Measurements from ENCODE around the gene MAP3K20. TPM values are rescaled to one million over a fixed set of nuclear protein-coding genes. Genes with fewer than 3 reads are reported as not detected.
A peak's percentile ranks its signal among the peaks of the same experiment; 100 is the strongest.

Gene MAP3K20
- total and polyA plus RNA-seq, 2 of the 8 experiments (the other 6 are each of a cell fraction or from before 2014, with no cell fraction given): 3.1 to 11.1 TPM

GRCh38 chr2:173264603-173265366 is 189.1 kb downstream of the MAP3K20 start:
- DNase-seq (ENCODE audit: low read depth in 1 of 2, low spot score in 2 of 2) (no peak), FAIRE-seq (no peak)
- 0 out of 2 replicates have a peak overlapping the region, but pooled peaks have one; percentile 6 for H2BK15ac ChIP-seq (ENCODE audit: low read length)
- H3K9me3 ChIP-seq (ENCODE audit: insufficient read depth in 2 of 2, low read depth in 1 of 2, low read length in 1 of 2): no peaks in the 10 kb centered on the region
- no peaks in the 10 kb centered on the region; a peak in 1 of 8 replicates for H3K36me3 ChIP-seq (ENCODE audit: control insufficient read depth in 2 of 4, insufficient read depth in 4 of 4, low read length in 3 of 4)
- peak overlapping the region; percentile 27; the same call in 1 of the 2 replicates for H2AFZ ChIP-seq (ENCODE audit: low read length)
- no peak overlapping the region for H3K23ac ChIP-seq (ENCODE audit: insufficient read length)
- peak overlapping the region; percentile 75; the same call in 1 of the 2 replicates for H2BK12ac ChIP-seq (ENCODE audit: low read depth, low read length)
- H3K4me3 ChIP-seq (ENCODE audit: extremely low read depth in 1 of 4, insufficient read depth in 2 of 4, low read depth in 3 of 4, low read length in 4 of 4): no peak overlapping the region
- H4K8ac ChIP-seq (ENCODE audit: extremely low read depth, insufficient read depth, low read length): no peak overlapping the region
- 0 out of 2 replicates have a peak overlapping the region, but pooled peaks have one; percentile 91 for H2AK5ac ChIP-seq (ENCODE audit: low read depth, low read length)
- no peak overlapping the region for H3K4ac ChIP-seq (replicated peaks; ENCODE audit: insufficient read length, low read depth, low read length)
- ChIA-PET POLR2A (ENCODE audit: partially characterized antibody) (interaction anchor here (1.2 kb wide), 1 partner anchor 88 kb away, joined by 3 read pairs; no protein-coding TSS in a partner anchor), CTCF (ENCODE audit: partially characterized antibody) (interaction anchor here (0.8 to 1.4 kb wide), 3 partner anchors 15 to 236 kb away, joined by 3 read pairs; no protein-coding TSS in a partner anchor)
- no peaks in the 10 kb centered on the region for H4K20me1 ChIP-seq (replicated peaks in 1 of 2; ENCODE audit: control insufficient read depth in 1 of 2, insufficient read depth in 2 of 2, low read length in 2 of 2)
- H3K23me2 ChIP-seq (ENCODE audit: low read depth, low read length): no peaks in the 10 kb centered on the region
- H2BK5ac ChIP-seq (ENCODE audit: low read depth, low read length): peak overlapping the region; percentile 94; the same call in 1 of the 2 replicates
- H3K56ac ChIP-seq (replicated peaks; ENCODE audit: insufficient read length, low read depth, low read length): no peak overlapping the region
- H2BK120ac ChIP-seq (replicated peaks; ENCODE audit: low read depth, low read length): no peak overlapping the region
- H3K79me1 ChIP-seq (ENCODE audit: low read depth, low read length): no peaks in the 10 kb centered on the region
- H3K18ac ChIP-seq (ENCODE audit: extremely low read depth, low read length): peak overlapping the region; percentile 33; the same call in 1 of the 2 replicates
- WGBS, 2 experiments (ENCODE audit: extremely low coverage in 1 of 2, insufficient coverage in 1 of 2, insufficient read length in 1 of 2, insufficient replicate concordance in 2 of 2, low coverage in 1 of 2, low lambda C conversion rate in 2 of 2, missing lambda C conversion rate in 1 of 2): 64% methylated on average over 14 of the region's 14 CpGs; no CpG with 5 or more reads in 1 of the 2 experiments
- peak overlapping the region; percentile 93 for H4K91ac ChIP-seq (replicated peaks; ENCODE audit: insufficient read length, low read length)
- H3K4me2 ChIP-seq (ENCODE audit: insufficient read depth in 1 of 2, low read depth in 2 of 2, low read length in 2 of 2): peak overlapping the region; percentile 15 to 22; a peak in 2 of 4 replicates
- no peak overlapping the region for H3K9ac ChIP-seq (replicated peaks in 1 of 4; ENCODE audit: extremely low read depth in 1 of 4, low read depth in 3 of 4, low read length in 3 of 4)
- peak overlapping the region; percentile 57; the same call in 1 of the 2 replicates for H2BK20ac ChIP-seq (ENCODE audit: low read length)
- no peaks in the 10 kb centered on the region for H3K27me3 ChIP-seq (replicated peaks in 1 of 4; ENCODE audit: control insufficient read depth in 3 of 4, extremely low read depth in 1 of 4, insufficient read depth in 3 of 4, low read length in 3 of 4)
- no peaks in the 10 kb centered on the region for H3K79me2 ChIP-seq (ENCODE audit: control insufficient read depth in 1 of 2, insufficient read depth in 2 of 2, low read length in 2 of 2)
- peaks cover 2 to 9% (median 6%) of the 10 kb centered on the region in 4 experiments for H3K4me1 ChIP-seq (replicated peaks in 1 of 4; ENCODE audit: control insufficient read depth in 3 of 4, insufficient read depth in 4 of 4, low read length in 3 of 4)
- H3K14ac ChIP-seq (ENCODE audit: insufficient read length): no peak overlapping the region
- H4K5ac ChIP-seq (ENCODE audit: insufficient read length, low read depth, low read length): no peak overlapping the region
- no peak overlapping the region for H3K27ac ChIP-seq (ENCODE audit: low read depth, low read length)
- TF ChIP-seq TEAD4 (IDR thresholded peaks at IDR 0.05; ENCODE audit: low read depth, low read length) (peak; percentile 23; the same call in 1 of the 2 replicates), MAFK (IDR thresholded peaks at IDR 0.05; ENCODE audit: low read depth, low read length) (no peak), SP1 (IDR thresholded peaks at IDR 0.05; ENCODE audit: low read depth, low read length) (0 out of 2 replicates have a peak, but pooled peaks have one; percentile 17), MAX (IDR thresholded peaks at IDR 0.05) (peak; percentile 45; the same call in 1 of the 2 replicates), CEBPB (IDR thresholded peaks at IDR 0.05; ENCODE audit: low read depth, low read length) (no peak), E2F6 (IDR thresholded peaks at IDR 0.05) (0 out of 2 replicates have a peak, but pooled peaks have one; percentile 10), JUN (IDR thresholded peaks at IDR 0.05; ENCODE audit: low read depth, low read length) (no peak), CREB1 (IDR thresholded peaks at IDR 0.05) (no peak), ATF2 (IDR thresholded peaks at IDR 0.05; ENCODE audit: low read length) (no peak)

All from H1 (cell line).